SK-N-SH (cell line): ENCODE measurements around the gene IDI2. TPM values are rescaled to one million over a fixed set of nuclear protein-coding genes. Genes with fewer than 3 reads are reported as not detected.

Source experiments
- CTCF ChIA-PET: fragments of 300-600, 350-600 bp; formaldehyde crosslinking; extraction: SDS; loops from one replicate; lab custom pipeline; 2021; lab: Yijun Ruan, JAX
- POLR2A ChIA-PET: fragments of 350-600 bp; sonication (Branson Sonifier 250); formaldehyde crosslinking; extraction: SDS; loops from one replicate; lab custom pipeline; 2020; ENCODE audit warnings: antibody characterized with exemption, inconsistent platforms; lab: Yijun Ruan, JAX
- DNase-seq: peaks from one replicate; pipeline ENCODE4 v3.0.0; 2012
- H2AFZ ChIP-seq: fragments of 200-600 bp; sonication (generic); 2 replicates; pipeline ENCODE4 v1.8.1; 2016; ENCODE audit warnings: antibody characterized with exemption, mild to moderate bottlenecking, low read depth
- H3F3A ChIP-seq: fragments of 200-600 bp; sonication (generic); replicated peaks from 2 replicates; pipeline ENCODE3; 2016; ENCODE audit warnings: antibody characterized with exemption, mild to moderate bottlenecking; ENCODE audit not compliant: insufficient read depth
- H3K27ac ChIP-seq, 2 experiments: fragments of 200-500 bp in 1 of 2; fragments of 200-600 bp in 1 of 2; sonication (Bioruptor generic) in 1 of 2; sonication (generic), shearing (Covaris generic) in 1 of 2; 2 replicates each; pipeline versions ENCODE4 v1.5.1 to v1.6.1; 2014 to 2016; ENCODE audit warnings: low read depth in 2 of 2, inconsistent platforms in 1 of 2, low read length in 1 of 2, mild to moderate bottlenecking in 1 of 2, mixed read lengths in 1 of 2
- H3K27me3 ChIP-seq: fragments of 200-600 bp; sonication (generic), shearing (Covaris generic); 2 replicates; pipeline ENCODE4 v1.6.1; 2016; ENCODE audit warnings: mixed run types; ENCODE audit not compliant: insufficient read depth
- H3K36me3 ChIP-seq, 2 experiments: fragments of 200-500 bp in 1 of 2; fragments of 200-600 bp in 1 of 2; sonication (Bioruptor generic) in 1 of 2; sonication (generic) in 1 of 2; replicated peaks in 1 of 2; 2 replicates each; pipeline versions ENCODE3 to v1.5.1; 2014 to 2016; ENCODE audit warnings: low read length in 1 of 2, mild to moderate bottlenecking in 1 of 2; ENCODE audit not compliant: insufficient read depth in 2 of 2, control insufficient read depth in 1 of 2
- H3K4me1 ChIP-seq, 2 experiments: fragments of 200-500 bp in 1 of 2; fragments of 200-600 bp in 1 of 2; sonication (Bioruptor generic) in 1 of 2; sonication (generic), shearing (Covaris generic) in 1 of 2; 2 replicates each; pipeline versions ENCODE4 v1.5.1 to v1.6.1; 2014 to 2016; ENCODE audit warnings: low read depth in 1 of 2, low read length in 1 of 2, mixed run types in 1 of 2; ENCODE audit not compliant: insufficient read depth in 2 of 2, control insufficient read depth in 1 of 2
- H3K4me2 ChIP-seq: fragments of 200-600 bp; sonication (generic), shearing (Covaris generic); 2 replicates; pipeline ENCODE4 v1.6.1; 2017; ENCODE audit warnings: mixed run types
- H3K4me3 ChIP-seq, 2 experiments: fragments of 200-500 bp in 1 of 2; fragments of 200-600 bp in 1 of 2; sonication (Bioruptor generic) in 1 of 2; sonication (generic), shearing (Covaris generic) in 1 of 2; 2 replicates each; pipeline versions ENCODE4 v1.5.1 to v1.8.1; 2014 to 2016; ENCODE audit warnings: low read depth in 2 of 2, inconsistent platforms in 1 of 2, low read length in 1 of 2, mild to moderate bottlenecking in 1 of 2, mixed read lengths in 1 of 2, moderate library complexity in 1 of 2
- H3K79me2 ChIP-seq: fragments of 200-600 bp; sonication (generic); 2 replicates; pipeline ENCODE4 v1.8.1; 2017; ENCODE audit warnings: mild to moderate bottlenecking; ENCODE audit not compliant: insufficient read depth
- H3K9ac ChIP-seq: fragments of 200-600 bp; sonication (generic); 2 replicates; pipeline ENCODE4 v1.6.1; 2017; ENCODE audit warnings: mixed run types
- H3K9me2 ChIP-seq: fragments of 200-600 bp; sonication (generic); 2 replicates; pipeline ENCODE4 v1.6.1; 2017; ENCODE audit warnings: mixed run types
- H3K9me3 ChIP-seq: fragments of 200-600 bp; sonication (generic); 2 replicates; pipeline ENCODE4 v1.6.1; 2017; ENCODE audit warnings: mixed run types, mild to moderate bottlenecking, moderate library complexity
- H4K20me1 ChIP-seq: fragments of 200-600 bp; sonication (generic); 2 replicates; pipeline ENCODE4 v1.6.1; 2017; ENCODE audit warnings: mild to moderate bottlenecking, mixed run types; ENCODE audit not compliant: insufficient read depth
- ELF1 ChIP-seq: IDR thresholded peaks from 2 replicates; pipeline ENCODE4 v1.4.0; 2012
- EP300 ChIP-seq, 2 experiments: IDR thresholded peaks; 2 replicates each; pipeline versions ENCODE4 v1.4.0 to v1.6.1; 2012; ENCODE audit warnings: borderline replicate concordance in 1 of 2, low read depth in 1 of 2, low read length in 1 of 2
- FOSL2 ChIP-seq: IDR thresholded peaks from 2 replicates; pipeline ENCODE4 v1.4.0; 2012; ENCODE audit warnings: low read depth, mild to moderate bottlenecking, moderate library complexity, borderline replicate concordance
- FOXM1 ChIP-seq: IDR thresholded peaks from 2 replicates; pipeline ENCODE4 v1.4.0; 2012; ENCODE audit warnings: low read depth, mild to moderate bottlenecking
- GABPA ChIP-seq: IDR thresholded peaks from 2 replicates; pipeline ENCODE4 v1.4.0; 2012; ENCODE audit warnings: low read depth, mild to moderate bottlenecking
- GATA2 ChIP-seq: sonication (generic); formaldehyde crosslinking; IDR thresholded peaks from 2 replicates; pipeline ENCODE4 v1.5.0; 2020; ENCODE audit warnings: mild to moderate bottlenecking, missing genetic modification reagents
- JUND ChIP-seq: IDR thresholded peaks from 2 replicates; pipeline ENCODE4 v1.4.0; 2012
- NFIC ChIP-seq: IDR thresholded peaks from 2 replicates; pipeline ENCODE4 v1.4.0; 2012; ENCODE audit warnings: borderline replicate concordance
- PBX3 ChIP-seq: IDR thresholded peaks from 2 replicates; pipeline ENCODE4; 2012
- POLR2AphosphoS5 ChIP-seq: IDR thresholded peaks from 2 replicates; pipeline ENCODE4 v1.6.1; 2012; ENCODE audit warnings: low read depth, low read length
- RCOR1 ChIP-seq: fragments of 150-350 bp; IDR thresholded peaks from 2 replicates; pipeline ENCODE4 v1.6.1; 2017; ENCODE audit warnings: antibody characterized with exemption, low read length
- REST ChIP-seq: IDR thresholded peaks from 2 replicates; pipeline ENCODE4 v1.6.1; 2012; ENCODE audit warnings: mild to moderate bottlenecking, low read depth, low read length, moderate library complexity
- TCF12 ChIP-seq: IDR thresholded peaks from 2 replicates; pipeline ENCODE4 v1.4.0; 2012
- YY1 ChIP-seq: IDR thresholded peaks from 2 replicates; pipeline ENCODE4 v1.4.0; 2012; ENCODE audit warnings: low read depth, mild to moderate bottlenecking
- ZBTB33 ChIP-seq: IDR thresholded peaks from 2 replicates; pipeline ENCODE4 v1.4.0; 2012; ENCODE audit warnings: low read depth, borderline replicate concordance
- WGBS: methylation state at CpG from one replicate; pipeline ENCODE4 v1.1.6; 2017; ENCODE audit warnings: low lambda C conversion rate; 5-methylcytosine and 5-hydroxymethylcytosine counted together
- polyA plus RNA-seq, 3 experiments: library from polyadenylated mRNA; depleted of rRNA; stranded (reverse); fragments of >200 nt; gene quantifications; 2 replicates each; pipeline ENCODE4 v1.2.3, GENCODE V29; 2012

IDI2 gene
- polyA plus RNA-seq, 1 of the 3 experiments (the other 2 are of a cell fraction), result not detected

GRCh38 chr10:970311-971149, 55.1 kb downstream of the IDI2 start (continued):
- no peak for TF ChIP-seq ELF1
- TF ChIP-seq RCOR1, result peak; percentile 78
- no peak for TF ChIP-seq YY1
- TF ChIP-seq GABPA, result no peak
- no peak for TF ChIP-seq POLR2AphosphoS5
- TF ChIP-seq JUND, result no peak
- no peak for TF ChIP-seq TCF12
- TF ChIP-seq FOSL2, result no peak
- TF ChIP-seq REST, result no peak
- TF ChIP-seq NFIC, result no peak
- TF ChIP-seq, all 33 proteins: peak for 6

- Histone ChIP-seq H3K9me3 (no peaks in the 10 kb centered on the region), H3K36me3 (no peaks in the 10 kb centered on the region), H3K4me2 (no peak overlapping the region), H3K9ac (no peak overlapping the region), H4K20me1 (no peaks in the 10 kb centered on the region), H3K9me2 (no peaks in the 10 kb centered on the region), H3K4me1 (peaks cover 0 to 21% of the 10 kb centered on the region in 2 experiments; a peak in 3 of 4 replicates), H3K4me3 (no peak overlapping the region), H3F3A (no peaks in the 10 kb centered on the region), H3K27me3 (no peaks in the 10 kb centered on the region), H2AFZ (no peak overlapping the region), H3K27ac (no peak overlapping the region; a peak in 1 of 4 replicates), H3K79me2 (no peaks in the 10 kb centered on the region)
- DNase-seq, result no peak
- 92% methylated on average over 15 of the region's 15 CpGs for WGBS
- ChIA-PET POLR2A (no interaction called here), CTCF (interaction anchor here (0.7 to 1.2 kb wide), 2 partner anchors 9 to 38 kb away, joined by 3 read pairs; partner anchors contain the start of gene LARP4B)
- no peak for TF ChIP-seq FOXM1
- TF ChIP-seq GATA2 (CRISPR knock-in tag), result no peak
- no peak for TF ChIP-seq TCF12
- no peak for TF ChIP-seq JUND
- no peak for TF ChIP-seq EP300 (IDR thresholded peaks at IDR 0.05; ENCODE audit: borderline replicate concordance in 1 of 2, low read depth in 1 of 2, low read length in 1 of 2)
- no peak for TF ChIP-seq PBX3
- TF ChIP-seq FOSL2, result no peak
- TF ChIP-seq NFIC, result no peak
- TF ChIP-seq ZBTB33, result no peak
Measured at GRCh38 chr10:969473-970150, 56.0 kb downstream of the IDI2 start.
